H54 (cell line): Measurements from ENCODE around the gene DSTN.

Experiments
- DNase-seq: peaks from one replicate; pipeline ENCODE4 v3.0.0; 2011; ENCODE audit warnings: low spot score, mixed read lengths; ENCODE audit not compliant: insufficient read length
- FAIRE-seq: peaks from 3 replicates; lab custom pipeline; 2011; peaks lifted over from hg19 to GRCh38; lab: Jason Lieb, UNC
- POLR2A ChIP-seq: IDR thresholded peaks from 2 replicates; pipeline ENCODE4 v1.6.1; 2011; ENCODE audit warnings: low read depth, mild to moderate bottlenecking, low read length

Gene DSTN

GRCh38 chr20:17634661-17635331, 64.9 kb downstream of the DSTN start:
- DNase-seq (no peak), FAIRE-seq (no peak)
- TF ChIP-seq POLR2A, result no peak

GRCh38 chr20:17635332-17636244, 65.7 kb downstream of the DSTN start:
- no peak for TF ChIP-seq POLR2A
- FAIRE-seq, result no peak
- DNase-seq, result no peak

GRCh38 chr20:17636523-17637412, 66.9 kb downstream of the DSTN start:
- TF ChIP-seq POLR2A, result no peak
- DNase-seq, result no peak
- no peak for FAIRE-seq

GRCh38 chr20:17637413-17637780, 67.5 kb downstream of the DSTN start:
- no peak for TF ChIP-seq POLR2A
- FAIRE-seq, result no peak
- no peak for DNase-seq

GRCh38 chr20:17637985-17638640, 68.2 kb downstream of the DSTN start:
- TF ChIP-seq POLR2A, result no peak
- FAIRE-seq (no peak), DNase-seq (no peak)

GRCh38 chr20:17638835-17639407, 69.0 kb downstream of the DSTN start:
- no peak for FAIRE-seq
- DNase-seq, result no peak
- no peak for TF ChIP-seq POLR2A

- TF ChIP-seq POLR2A, result no peak
- FAIRE-seq (no peak), DNase-seq (no peak)
Observed at GRCh38 chr20:17640146-17640874, 70.4 kb downstream of the DSTN start.

- DNase-seq (no peak), FAIRE-seq (no peak)
- no peak for TF ChIP-seq POLR2A
Observed at GRCh38 chr20:17640875-17641378, 71.1 kb downstream of the DSTN start.

- no peak for TF ChIP-seq POLR2A
- FAIRE-seq, result no peak
Observed at GRCh38 chr20:17641520-17641964, 71.7 kb downstream of the DSTN start.

GRCh38 chr20:17641993-17642392, 72.1 kb downstream of the DSTN start:
- TF ChIP-seq POLR2A, result no peak
- DNase-seq (no peak), FAIRE-seq (no peak)

More at GRCh38 chr20:17641520-17641964, 71.7 kb downstream of the DSTN start:
- no peak for DNase-seq

- FAIRE-seq, result no peak
- DNase-seq, result no peak
- TF ChIP-seq POLR2A, result no peak
Observed at GRCh38 chr20:17642404-17643269, 72.8 kb downstream of the DSTN start.
